Activated CD4-positive, alpha-beta T cell treated with anti-CD3 and anti-CD28 coated beads for 36 hours (primary cell): ENCODE data around the gene BRD2. TPM values are rescaled to one million over a fixed set of nuclear protein-coding genes. Genes with fewer than 3 reads are reported as not detected.
"Not testable (repeated sequence)": the region's sequence is repeated elsewhere in the genome, so short reads cannot be mapped to it uniquely, and the experiment has no call there.

Experiments
- ATAC-seq: fragments of 200-7000 bp; cut with Tn5 transposase; one replicate; pipeline ENCODE4 v1.10.0; 2021; ENCODE audit warnings: mild to moderate bottlenecking, moderate library complexity
- CTCF ChIA-PET: fragments of 350-600 bp; sonication (Branson Sonifier 250); formaldehyde crosslinking; loops from one replicate; lab custom pipeline; 2021; ENCODE audit warnings: antibody characterized with exemption; lab: Charles Lee
- POLR2A ChIA-PET: fragments of 350-600 bp; sonication (Branson Sonifier 250); formaldehyde crosslinking; loops from one replicate; lab custom pipeline; 2021; ENCODE audit warnings: antibody characterized with exemption, inconsistent platforms; lab: Charles Lee
- DNase-seq: peaks from one replicate; pipeline ENCODE4 v3.0.0-alpha.2; 2020
- H3K27ac Mint-ChIP-seq: one replicate; pipeline ENCODE4 v1.8.0; 2021; ENCODE audit warnings: mixed read lengths
- H3K27me3 Mint-ChIP-seq: one replicate; pipeline ENCODE4 v1.8.0; 2021; ENCODE audit warnings: mixed read lengths
- H3K36me3 Mint-ChIP-seq: one replicate; pipeline ENCODE4 v1.8.0; 2021; ENCODE audit warnings: low read depth, mixed read lengths
- H3K4me1 Mint-ChIP-seq: one replicate; pipeline ENCODE4 v1.8.0; 2021; ENCODE audit warnings: mixed read lengths
- H3K4me3 Mint-ChIP-seq: one replicate; pipeline ENCODE4 v1.8.0; 2021; ENCODE audit warnings: mild to moderate bottlenecking, moderate library complexity, mixed read lengths
- H3K9me3 Mint-ChIP-seq: one replicate; pipeline ENCODE4 v1.8.0; 2021; ENCODE audit warnings: low read depth, mixed read lengths
- intact Hi-C, 2 experiments: fragments of 100-400 bp; cut with DNase I in 1 of 2; cut with micrococcal nuclease in 1 of 2; formaldehyde crosslinking; loops; one replicate each; pipeline versions ENCODE4 v1.14.2 to v1.15.1; 2022 to 2024; cut with DNase I, micrococcal nuclease
- total RNA-seq, 2 experiments: library from RNA; stranded (reverse); gene quantifications; one replicate each; pipeline ENCODE4 v1.2.3, GENCODE V29; 2021

BRD2 gene
- total RNA-seq, 2 experiments from 2014 or later: 230 to 338 TPM

GRCh38 chr6:32938494-32938893 is 29.9 kb upstream of the BRD2 start:
- intact Hi-C loops: no loop called here
- Mint-ChIP-seq H3K36me3 (no peaks in the 10 kb centered on the region), H3K27me3 (no peaks in the 10 kb centered on the region), H3K4me3 (no peak overlapping the region), H3K9me3 (no peaks in the 10 kb centered on the region), H3K27ac (no peak overlapping the region), H3K4me1 (peaks cover 38% of the 10 kb centered on the region)
- ChIA-PET CTCF (interaction anchor here (7.2 to 7.6 kb wide), 2 partner anchors 16 to 47 kb away, joined by 87 to 137 read pairs; partner anchors contain the start of gene HLA-DMA), POLR2A (interaction anchor here (1.4 kb wide), 1 partner anchor 34 kb away, joined by 6 read pairs; no protein-coding TSS in a partner anchor)
- DNase-seq (no peak), ATAC-seq (no peak)

DNA sequence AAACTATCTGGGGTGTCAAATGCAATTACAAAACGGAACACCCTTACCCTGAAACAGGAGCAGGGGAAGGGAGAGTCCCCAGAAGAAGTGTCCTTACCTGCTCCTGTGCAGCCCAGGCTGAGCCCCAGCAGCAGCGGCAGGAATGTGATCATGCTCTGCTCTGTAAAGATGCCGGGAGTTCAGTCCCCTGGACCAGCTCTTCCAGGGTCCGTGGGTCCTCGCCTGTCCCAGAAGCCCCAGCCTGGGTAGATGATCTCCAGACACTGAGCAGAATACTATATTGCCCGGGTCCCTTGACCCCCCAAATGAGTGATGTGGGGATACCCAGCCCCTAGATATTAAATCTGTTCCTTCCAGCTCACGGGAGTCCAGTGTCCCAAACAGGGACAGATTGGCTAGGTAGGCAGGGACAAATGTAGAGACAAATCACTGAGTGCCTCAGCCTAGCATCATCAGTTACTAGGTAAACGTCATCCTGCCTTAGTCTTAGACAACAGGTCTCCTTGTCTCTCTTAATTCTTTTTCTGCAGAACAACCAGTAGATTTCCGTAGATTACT is 27.7 kb upstream of the BRD2 start, which contains the start of gene HLA-DMB:
TSS of gene HLA-DMB (minus strand) at position 373 of the 558 bp plus-strand sequence. CDS start at position 152, 221 bp downstream.
- Mint-ChIP-seq H3K36me3 (no peaks in the 10 kb centered on the region), H3K27me3 (no peaks in the 10 kb centered on the region), H3K27ac (peak within 1 kb of the TSS; percentile 87), H3K4me3 (peak within 1 kb of the TSS; percentile 72), H3K9me3 (peaks cover 4% of the 10 kb centered on the region), H3K4me1 (peaks cover 55% of the 10 kb centered on the region)
- ATAC-seq (peak; percentile 87), DNase-seq (peak; percentile 58)
- intact Hi-C loops: loop anchor here (1.0 to 5.0 kb wide), 4 partner anchors 13 to 48 kb away; partner anchors contain the start of genes BRD2 (in 2 of the 2) and HLA-DMA (in 1 of the 2)
- ChIA-PET CTCF (interaction anchor here (0.7 to 7.6 kb wide), 13 partner anchors 7 to 136 kb away, joined by 3 to 137 read pairs (median 5); partner anchors contain the start of genes BRD2, HLA-DMA and TAP2), POLR2A (interaction anchor here (0.6 to 2.2 kb wide), 10 partner anchors 14 to 77 kb away, joined by 3 to 58 read pairs (median 5); no protein-coding TSS in a partner anchor)

GRCh38 chr6:32941214-32941768 is 27.1 kb upstream of the BRD2 start:
- peak overlapping the region; percentile 87 for H3K27ac Mint-ChIP-seq
- ChIA-PET CTCF (interaction anchor here (0.7 to 7.6 kb wide), 17 partner anchors 7 to 137 kb away, joined by 3 to 137 read pairs (median 5); partner anchors contain the start of genes BRD2, HLA-DMA and TAP2), POLR2A (interaction anchor here (0.5 to 2.2 kb wide), 11 partner anchors 14 to 96 kb away, joined by 3 to 58 read pairs (median 4); no protein-coding TSS in a partner anchor)
- peak overlapping the region; percentile 72 for H3K4me3 Mint-ChIP-seq
- ATAC-seq: peak; percentile 77
- DNase-seq: peak; percentile 72
- H3K9me3 Mint-ChIP-seq: peaks cover 4% of the 10 kb centered on the region
- no peaks in the 10 kb centered on the region for H3K27me3 Mint-ChIP-seq
- intact Hi-C loops: loop anchor here (1.0 to 5.0 kb wide), 4 partner anchors 12 to 49 kb away; partner anchors contain the start of genes BRD2 (in 2 of the 2) and HLA-DMA (in 1 of the 2)
- no peaks in the 10 kb centered on the region for H3K36me3 Mint-ChIP-seq
- peaks cover 55% of the 10 kb centered on the region for H3K4me1 Mint-ChIP-seq

DNA sequence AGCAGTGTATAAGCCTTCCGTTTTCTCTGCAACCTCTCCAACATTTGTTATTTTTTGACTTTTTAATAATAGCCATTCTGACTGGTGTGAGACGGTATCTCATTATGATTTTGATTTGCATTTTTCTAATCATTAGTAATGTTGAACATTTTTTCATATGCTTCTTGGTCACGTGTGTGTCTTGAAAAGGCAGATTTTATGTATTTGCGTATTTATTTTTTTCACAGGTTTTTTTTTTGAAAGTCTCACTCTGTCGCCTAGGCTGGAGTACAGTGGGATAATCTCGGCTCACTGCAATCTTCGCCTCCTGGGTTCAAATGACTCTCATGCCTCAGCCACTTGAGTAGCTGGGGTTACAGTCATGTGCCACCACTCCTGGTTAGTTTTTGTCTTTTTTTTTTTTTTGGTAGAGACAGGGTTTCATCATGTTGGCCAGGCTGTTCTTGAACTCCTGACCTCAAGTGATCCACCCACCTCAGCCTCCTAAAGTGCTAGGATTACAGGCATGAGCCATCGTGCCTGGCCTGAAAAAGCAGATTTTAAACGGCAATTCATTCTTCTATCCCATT is 25.8 kb upstream of the BRD2 start:
- ATAC-seq, H3K27me3 Mint-ChIP-seq, H3K9me3 Mint-ChIP-seq, DNase-seq, H3K36me3 Mint-ChIP-seq, H3K4me3 Mint-ChIP-seq: not testable (repeated sequence)
- intact Hi-C loops: loop anchor here in 1 of 2 experiments (5.0 kb wide), 1 partner anchor 50 kb away; no protein-coding TSS in a partner anchor
- POLR2A ChIA-PET: interaction anchor here (0.7 to 2.2 kb wide), 4 partner anchors 29 to 74 kb away, joined by 3 to 58 read pairs (median 6); no protein-coding TSS in a partner anchor
- CTCF ChIA-PET: interaction anchor here (1.0 to 7.6 kb wide), 7 partner anchors 9 to 75 kb away, joined by 3 to 137 read pairs (median 16); partner anchors contain the start of genes BRD2 and HLA-DMA
- peak overlapping the region; percentile 21 for H3K27ac Mint-ChIP-seq
- H3K4me1 Mint-ChIP-seq: peaks cover 58% of the 10 kb centered on the region

DNA sequence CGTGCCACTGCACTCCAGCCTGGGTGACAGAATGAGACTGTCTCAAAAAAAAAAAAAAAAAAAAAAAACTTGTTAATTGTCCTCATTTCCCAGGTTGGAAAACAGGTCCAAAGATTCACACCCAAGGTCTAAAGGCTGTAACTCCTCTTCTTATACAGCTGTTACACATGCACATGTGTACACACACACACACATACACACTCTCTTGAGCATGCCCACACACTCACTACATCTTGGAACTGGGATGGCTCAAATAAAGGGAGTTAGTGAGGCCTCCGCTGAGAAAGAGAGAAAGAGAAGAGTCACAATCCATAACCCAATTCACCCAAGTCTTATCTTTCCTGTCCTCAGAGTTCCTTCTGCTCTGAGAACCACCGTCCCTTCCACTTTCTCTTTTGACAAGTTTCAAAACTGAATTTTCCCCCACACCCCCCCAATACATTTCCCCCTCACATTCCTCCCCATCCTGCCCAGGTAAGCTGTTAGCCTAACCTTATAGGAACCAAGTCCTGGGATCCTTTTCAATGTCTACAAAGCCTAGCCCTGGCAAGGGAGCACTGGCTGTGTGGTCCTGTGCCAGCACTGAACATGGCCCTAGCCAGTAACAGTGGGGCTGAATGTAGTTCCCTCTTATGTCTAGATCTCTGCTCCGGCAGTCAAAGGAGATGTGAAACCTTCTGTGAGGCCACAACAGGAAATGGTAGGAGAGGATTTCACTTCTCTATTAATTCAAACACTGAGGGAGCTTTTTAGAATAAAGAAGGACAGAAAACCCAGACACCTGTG is 24.3 kb upstream of the BRD2 start:
- Mint-ChIP-seq H3K4me3 (peak overlapping the region; percentile 61), H3K27me3 (no peaks in the 10 kb centered on the region), H3K27ac (peak overlapping the region; percentile 85), H3K36me3 (no peaks in the 10 kb centered on the region), H3K9me3 (peaks cover 4% of the 10 kb centered on the region), H3K4me1 (peaks cover 67% of the 10 kb centered on the region)
- CTCF ChIA-PET: interaction anchor here (0.7 to 7.2 kb wide), 8 partner anchors 10 to 63 kb away, joined by 3 to 137 read pairs (median 5); partner anchors contain the start of gene HLA-DMA
- ATAC-seq (peak; percentile 51), DNase-seq (peak; percentile 48)
- intact Hi-C loops: loop anchor here in 1 of 2 experiments (5.0 kb wide), 1 partner anchor 52 kb away; no protein-coding TSS in a partner anchor
- POLR2A ChIA-PET: interaction anchor here (0.6 to 1.2 kb wide), 5 partner anchors 25 to 106 kb away, joined by 3 to 7 read pairs (median 4); partner anchors contain the start of gene TAP2

DNA sequence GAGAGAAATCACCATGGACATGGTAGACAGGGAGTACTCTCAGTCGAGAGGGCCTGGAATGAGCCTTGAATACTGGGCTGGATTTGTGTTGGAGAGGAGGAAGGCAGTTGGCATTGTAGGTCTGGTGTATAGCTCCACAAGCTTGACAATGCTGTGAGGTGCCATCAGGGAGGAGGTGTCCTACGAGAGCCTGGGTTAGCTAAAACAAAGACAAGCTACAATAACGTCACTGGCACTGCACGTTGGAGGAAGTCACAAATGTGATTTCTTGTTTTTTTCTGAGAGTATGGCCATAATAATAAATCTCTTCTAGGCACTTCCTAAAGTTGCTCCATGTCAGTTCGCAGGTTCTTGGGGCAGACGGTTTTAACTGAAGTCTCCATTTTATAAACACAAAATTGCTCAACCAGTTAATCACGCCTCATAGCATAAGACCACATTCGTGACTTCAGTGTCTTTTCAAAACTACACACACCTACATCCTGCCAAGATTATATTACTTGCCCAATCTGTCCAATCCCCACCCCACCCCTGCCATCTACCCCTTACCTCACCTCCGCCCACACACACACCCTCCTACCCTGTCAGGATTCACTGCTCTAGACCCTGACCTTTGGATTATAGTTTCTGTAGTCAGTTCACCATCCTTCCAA is 23.2 kb upstream of the BRD2 start:
- no peaks in the 10 kb centered on the region for H3K27me3 Mint-ChIP-seq
- intact Hi-C loops: no loop called here
- DNase-seq (peak; percentile 65), ATAC-seq (no peak)
- H3K4me3 Mint-ChIP-seq: no peak overlapping the region
- H3K4me1 Mint-ChIP-seq: peaks cover 72% of the 10 kb centered on the region
- H3K9me3 Mint-ChIP-seq: peaks cover 4% of the 10 kb centered on the region
- POLR2A ChIA-PET: interaction anchor here (0.7 to 1.2 kb wide), 2 partner anchors 27 to 331 kb away, joined by 3 to 7 read pairs; no protein-coding TSS in a partner anchor
- H3K27ac Mint-ChIP-seq: peak overlapping the region; percentile 85
- CTCF ChIA-PET: interaction anchor here (0.5 to 7.2 kb wide), 10 partner anchors 9 to 134 kb away, joined by 3 to 137 read pairs (median 4); partner anchors contain the start of gene HLA-DMA
- no peaks in the 10 kb centered on the region for H3K36me3 Mint-ChIP-seq

- Mint-ChIP-seq H3K27me3 (no peaks in the 10 kb centered on the region), H3K4me3 (no peak overlapping the region), H3K36me3 (no peaks in the 10 kb centered on the region), H3K27ac (no peak overlapping the region), H3K4me1 (peaks cover 66% of the 10 kb centered on the region), H3K9me3 (peaks cover 4% of the 10 kb centered on the region)
- ChIA-PET POLR2A (no interaction called here), CTCF (no interaction called here)
- no peak for ATAC-seq
- intact Hi-C loops: loop anchor here in 1 of 2 experiments (2.0 kb wide), 1 partner anchor 13 kb away; no protein-coding TSS in a partner anchor
- DNase-seq: no peak
These were observed 22.4 kb upstream of the BRD2 start for GRCh38 chr6:32945953-32946352.

DNA sequence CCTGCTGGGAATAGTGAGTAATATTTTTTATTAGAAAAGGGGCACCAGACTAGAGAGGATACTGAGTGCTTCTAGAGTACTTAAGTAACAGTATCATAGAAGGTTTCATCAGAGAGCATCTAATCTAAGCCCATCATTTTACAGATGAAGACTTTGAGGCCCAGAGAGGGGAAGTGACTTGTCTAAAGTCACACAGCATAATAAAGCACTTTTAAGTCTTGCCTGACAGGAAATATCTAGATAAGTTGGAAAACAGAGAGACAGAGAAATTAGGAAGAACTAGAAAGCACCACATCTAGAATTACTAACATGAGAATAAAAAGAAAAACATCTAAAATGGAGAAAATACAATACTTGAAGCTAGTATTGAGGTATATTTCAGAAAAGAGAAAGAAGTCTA is 21.5 kb upstream of the BRD2 start:
- DNase-seq (no peak), ATAC-seq (no peak)
- no peak overlapping the region for H3K27ac Mint-ChIP-seq
- intact Hi-C loops: loop anchor here in 1 of 2 experiments (2.0 kb wide), 1 partner anchor 14 kb away; no protein-coding TSS in a partner anchor
- POLR2A ChIA-PET: interaction anchor here (1.1 kb wide), 1 partner anchor 24 kb away, joined by 3 read pairs; no protein-coding TSS in a partner anchor
- H3K27me3 Mint-ChIP-seq: no peaks in the 10 kb centered on the region
- CTCF ChIA-PET: interaction anchor here (1.2 to 2.2 kb wide), 5 partner anchors 13 to 104 kb away, joined by 3 to 20 read pairs (median 8); no protein-coding TSS in a partner anchor
- peaks cover 4% of the 10 kb centered on the region for H3K9me3 Mint-ChIP-seq
- peaks cover 58% of the 10 kb centered on the region for H3K4me1 Mint-ChIP-seq
- no peak overlapping the region for H3K4me3 Mint-ChIP-seq
- H3K36me3 Mint-ChIP-seq: no peaks in the 10 kb centered on the region

DNA sequence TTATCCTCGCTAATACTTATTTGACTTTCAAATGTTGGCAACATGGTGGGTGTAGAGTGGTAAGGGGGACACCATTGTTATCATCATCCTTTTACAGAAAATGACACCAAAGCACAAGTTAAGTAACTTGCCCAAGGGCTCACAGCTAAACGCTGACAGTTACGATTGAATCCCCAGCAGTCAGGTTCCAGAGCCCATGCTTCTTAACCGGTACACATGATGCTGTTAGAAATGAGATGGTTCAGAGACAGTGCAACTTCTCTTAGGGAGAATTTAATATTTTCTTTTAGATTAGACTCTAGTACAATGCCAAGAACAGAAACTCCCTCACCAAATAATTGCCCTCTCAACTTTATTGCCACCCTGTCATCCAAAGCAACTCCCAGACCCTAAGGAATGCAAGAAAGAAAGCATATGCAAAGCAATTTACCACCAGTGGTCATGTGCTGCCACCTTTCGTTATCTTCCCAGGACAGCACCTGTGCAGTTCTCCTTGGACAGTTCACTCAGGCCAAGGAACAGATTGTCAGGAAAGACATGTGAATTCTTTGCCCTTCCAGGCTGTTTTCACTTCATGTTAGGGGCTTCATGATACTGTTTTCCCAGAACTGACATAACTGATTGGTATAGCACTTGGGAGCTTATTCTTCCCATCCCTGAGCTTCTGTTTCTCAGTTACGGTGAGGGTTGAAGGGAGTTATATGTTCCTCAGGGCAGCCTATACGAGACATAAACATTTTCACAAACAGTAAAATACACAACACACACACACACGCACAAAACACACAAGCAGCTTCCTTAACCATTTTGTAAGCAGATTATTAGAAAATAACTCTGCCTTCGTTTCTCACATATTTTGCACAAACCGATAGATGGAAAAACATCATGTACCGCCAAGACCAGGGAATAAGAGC is 20.6 kb upstream of the BRD2 start:
- ATAC-seq (no peak), DNase-seq (peak; percentile 58)
- peaks cover 4% of the 10 kb centered on the region for H3K9me3 Mint-ChIP-seq
- POLR2A ChIA-PET: interaction anchor here (1.1 kb wide), 1 partner anchor 23 kb away, joined by 3 read pairs; no protein-coding TSS in a partner anchor
- no peaks in the 10 kb centered on the region for H3K27me3 Mint-ChIP-seq
- intact Hi-C loops: loop anchor here in 1 of 2 experiments (2.0 kb wide), 1 partner anchor 15 kb away; no protein-coding TSS in a partner anchor
- H3K4me1 Mint-ChIP-seq: peaks cover 57% of the 10 kb centered on the region
- no peaks in the 10 kb centered on the region for H3K36me3 Mint-ChIP-seq
- CTCF ChIA-PET: interaction anchor here (0.9 to 2.2 kb wide), 10 partner anchors 8 to 105 kb away, joined by 3 to 20 read pairs (median 6); no protein-coding TSS in a partner anchor
- H3K4me3 Mint-ChIP-seq: no peak overlapping the region
- no peak overlapping the region for H3K27ac Mint-ChIP-seq
